Measurements from ENCODE around the gene ETFA. TPM values are rescaled to one million over a fixed set of nuclear protein-coding genes. Genes with fewer than 3 reads are reported as not detected.
A peak's percentile ranks its signal among the peaks of the same experiment; 100 is the strongest.

The ETFA gene
- total and polyA plus RNA-seq, 2 of the 8 experiments (the other 6 are each of a cell fraction or from before 2014, with no cell fraction given): 60.9 to 90.0 TPM

GRCh38 chr15:76204109-76204845 is 107.0 kb downstream of the ETFA start:
- POLR2A ChIA-PET (ENCODE audit: partially characterized antibody): interaction anchor here (2.2 kb wide), 1 partner anchor 132 kb away, joined by 6 read pairs; the partner anchor contains the start of gene ISL2
- CTCF ChIA-PET (ENCODE audit: partially characterized antibody): interaction anchor here (0.6 to 1.8 kb wide), 5 partner anchors 14 to 282 kb away, joined by 3 to 6 read pairs (median 3); no protein-coding TSS in a partner anchor
- Histone ChIP-seq H4K20me1 (replicated peaks in 1 of 2; ENCODE audit: control insufficient read depth in 1 of 2, insufficient read depth in 2 of 2, low read length in 2 of 2) (peaks cover 0 to 3% of the 10 kb centered on the region in 2 experiments), H2BK5ac (ENCODE audit: low read depth, low read length) (no peak overlapping the region), H4K8ac (ENCODE audit: extremely low read depth, insufficient read depth, low read length) (peak overlapping the region; percentile 17; the same call in 1 of the 2 replicates), H2BK15ac (ENCODE audit: low read length) (no peak overlapping the region), H3K36me3 (ENCODE audit: control insufficient read depth in 2 of 4, insufficient read depth in 4 of 4, low read length in 3 of 4) (no peaks in the 10 kb centered on the region), H3K79me1 (ENCODE audit: low read depth, low read length) (no peaks in the 10 kb centered on the region), H3K4ac (replicated peaks; ENCODE audit: insufficient read length, low read depth, low read length) (no peak overlapping the region), H3K23me2 (ENCODE audit: low read depth, low read length) (no peaks in the 10 kb centered on the region), H2BK20ac (ENCODE audit: low read length) (no peak overlapping the region), H3K4me3 (ENCODE audit: extremely low read depth in 1 of 4, insufficient read depth in 2 of 4, low read depth in 3 of 4, low read length in 4 of 4) (no peak overlapping the region), H3K56ac (replicated peaks; ENCODE audit: insufficient read length, low read depth, low read length) (no peak overlapping the region), H3K9me3 (ENCODE audit: insufficient read depth in 2 of 2, low read depth in 1 of 2, low read length in 1 of 2) (no peaks in the 10 kb centered on the region), H3K79me2 (ENCODE audit: control insufficient read depth in 1 of 2, insufficient read depth in 2 of 2, low read length in 2 of 2) (no peaks in the 10 kb centered on the region), H3K27me3 (replicated peaks in 1 of 4; ENCODE audit: control insufficient read depth in 3 of 4, extremely low read depth in 1 of 4, insufficient read depth in 3 of 4, low read length in 3 of 4) (no peaks in the 10 kb centered on the region; a peak in 1 of 7 replicates), H3K18ac (ENCODE audit: extremely low read depth, low read length) (no peak overlapping the region), H2BK120ac (replicated peaks; ENCODE audit: low read depth, low read length) (no peak overlapping the region), H3K23ac (ENCODE audit: insufficient read length) (no peak overlapping the region), H2AK5ac (ENCODE audit: low read depth, low read length) (no peak overlapping the region), H3K14ac (ENCODE audit: insufficient read length) (no peak overlapping the region), H4K91ac (replicated peaks; ENCODE audit: insufficient read length, low read length) (no peak overlapping the region), H4K5ac (ENCODE audit: insufficient read length, low read depth, low read length) (no peak overlapping the region), H2BK12ac (ENCODE audit: low read depth, low read length) (no peak overlapping the region), H2AFZ (ENCODE audit: low read length) (no peak overlapping the region), H3K4me2 (ENCODE audit: insufficient read depth in 1 of 2, low read depth in 2 of 2, low read length in 2 of 2) (no peak overlapping the region), H3K27ac (ENCODE audit: low read depth, low read length) (no peak overlapping the region), H3K4me1 (replicated peaks in 1 of 4; ENCODE audit: control insufficient read depth in 3 of 4, insufficient read depth in 4 of 4, low read length in 3 of 4) (peaks cover 0 to 12% (median 5%) of the 10 kb centered on the region in 4 experiments; a peak in 4 of 7 replicates), H3K9ac (replicated peaks in 1 of 4; ENCODE audit: extremely low read depth in 1 of 4, low read depth in 3 of 4, low read length in 3 of 4) (no peak overlapping the region)
- TF ChIP-seq POU5F1 (IDR thresholded peaks at IDR 0.05; ENCODE audit: low read depth, low read length) (no peak), RFX5 (IDR thresholded peaks at IDR 0.05; ENCODE audit: borderline replicate concordance, low read depth, low read length) (no peak), RNF2 (IDR thresholded peaks at IDR 0.05; ENCODE audit: borderline replicate concordance, low read depth, low read length, missing control alignments, poor library complexity, severe bottlenecking) (no peak), MAFK (IDR thresholded peaks at IDR 0.05; ENCODE audit: low read depth, low read length) (no peak), CHD1 (IDR thresholded peaks at IDR 0.05; ENCODE audit: low read depth, low read length) (no peak), CREB1 (IDR thresholded peaks at IDR 0.05) (no peak), KDM4A (IDR thresholded peaks at IDR 0.05; ENCODE audit: low read depth, low read length, severe bottlenecking) (no peak), TBP (IDR thresholded peaks at IDR 0.05; ENCODE audit: low read depth, low read length) (no peak), FOSL1 (IDR thresholded peaks at IDR 0.05; ENCODE audit: insufficient read depth, low read depth, low read length) (no peak), TCF12 (IDR thresholded peaks at IDR 0.05; ENCODE audit: low read depth, low read length) (no peak)
- DNase-seq (ENCODE audit: low read depth in 1 of 2, low spot score in 2 of 2): no peak
- no peak for FAIRE-seq
- WGBS, 2 experiments (ENCODE audit: extremely low coverage in 1 of 2, insufficient coverage in 1 of 2, insufficient read length in 1 of 2, insufficient replicate concordance in 2 of 2, low coverage in 1 of 2, low lambda C conversion rate in 2 of 2, missing lambda C conversion rate in 1 of 2): 92% methylated on average over 18 of the region's 18 CpGs; no CpG with 5 or more reads in 1 of the 2 experiments

Measured in H1 (cell line).